Measurements from ENCODE around the gene CDH4.

DNA sequence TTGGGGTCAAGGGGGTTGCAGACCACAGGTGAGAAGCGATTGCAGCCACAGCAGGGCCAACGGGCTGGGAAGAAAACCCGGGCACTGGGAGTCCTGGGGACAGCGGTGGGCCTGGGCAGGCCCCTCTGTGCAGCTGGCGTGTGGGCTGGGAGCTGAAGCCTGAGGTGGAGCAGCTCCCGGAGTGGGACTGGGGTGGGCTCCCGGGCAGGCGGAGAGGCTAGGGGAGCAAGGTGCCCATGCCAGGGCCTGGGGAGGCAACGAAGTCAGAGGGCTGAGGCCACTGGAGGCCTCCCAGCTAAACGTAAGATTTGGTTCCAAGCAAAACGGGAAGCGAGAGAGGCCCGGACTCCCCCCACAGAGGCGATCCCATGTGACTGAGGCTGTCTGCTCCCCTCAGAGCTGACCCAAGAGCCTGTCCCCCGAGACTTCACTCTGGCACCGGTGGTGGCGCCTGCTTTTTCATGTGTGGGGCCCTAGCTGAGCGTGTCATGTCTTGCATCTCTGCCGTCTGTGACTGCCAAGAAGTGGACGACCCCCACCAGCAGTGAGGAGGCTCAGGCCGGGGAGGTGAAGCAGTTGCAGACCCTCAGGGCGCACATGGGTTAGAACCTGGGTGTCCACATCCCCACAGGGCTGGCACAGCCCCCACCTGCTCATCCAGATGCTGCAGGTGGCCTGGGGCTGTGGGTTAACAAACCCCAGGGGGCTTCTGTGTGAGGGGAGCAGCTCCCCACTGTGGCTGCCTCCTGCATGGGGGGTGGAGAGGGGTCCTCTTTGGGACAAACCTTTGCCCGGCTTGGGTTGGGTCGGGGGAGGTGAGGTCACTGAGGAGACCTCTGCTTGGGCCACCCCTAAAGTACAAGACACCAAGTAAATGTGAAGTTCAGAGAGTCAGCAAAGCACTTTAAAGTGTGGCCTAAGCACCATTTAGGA lies 601.3 kb downstream of the CDH4 start:
- TF ChIP-seq, protein P1, sequence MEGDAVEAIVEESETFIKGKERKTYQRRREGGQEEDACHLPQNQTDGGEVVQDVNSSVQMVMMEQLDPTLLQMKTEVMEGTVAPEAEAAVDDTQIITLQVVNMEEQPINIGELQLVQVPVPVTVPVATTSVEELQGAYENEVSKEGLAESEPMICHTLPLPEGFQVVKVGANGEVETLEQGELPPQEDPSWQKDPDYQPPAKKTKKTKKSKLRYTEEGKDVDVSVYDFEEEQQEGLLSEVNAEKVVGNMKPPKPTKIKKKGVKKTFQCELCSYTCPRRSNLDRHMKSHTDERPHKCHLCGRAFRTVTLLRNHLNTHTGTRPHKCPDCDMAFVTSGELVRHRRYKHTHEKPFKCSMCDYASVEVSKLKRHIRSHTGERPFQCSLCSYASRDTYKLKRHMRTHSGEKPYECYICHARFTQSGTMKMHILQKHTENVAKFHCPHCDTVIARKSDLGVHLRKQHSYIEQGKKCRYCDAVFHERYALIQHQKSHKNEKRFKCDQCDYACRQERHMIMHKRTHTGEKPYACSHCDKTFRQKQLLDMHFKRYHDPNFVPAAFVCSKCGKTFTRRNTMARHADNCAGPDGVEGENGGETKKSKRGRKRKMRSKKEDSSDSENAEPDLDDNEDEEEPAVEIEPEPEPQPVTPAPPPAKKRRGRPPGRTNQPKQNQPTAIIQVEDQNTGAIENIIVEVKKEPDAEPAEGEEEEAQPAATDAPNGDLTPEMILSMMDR (IDR thresholded peaks at IDR 0.05) = no peak
- TF ChIP-seq, protein P2, sequence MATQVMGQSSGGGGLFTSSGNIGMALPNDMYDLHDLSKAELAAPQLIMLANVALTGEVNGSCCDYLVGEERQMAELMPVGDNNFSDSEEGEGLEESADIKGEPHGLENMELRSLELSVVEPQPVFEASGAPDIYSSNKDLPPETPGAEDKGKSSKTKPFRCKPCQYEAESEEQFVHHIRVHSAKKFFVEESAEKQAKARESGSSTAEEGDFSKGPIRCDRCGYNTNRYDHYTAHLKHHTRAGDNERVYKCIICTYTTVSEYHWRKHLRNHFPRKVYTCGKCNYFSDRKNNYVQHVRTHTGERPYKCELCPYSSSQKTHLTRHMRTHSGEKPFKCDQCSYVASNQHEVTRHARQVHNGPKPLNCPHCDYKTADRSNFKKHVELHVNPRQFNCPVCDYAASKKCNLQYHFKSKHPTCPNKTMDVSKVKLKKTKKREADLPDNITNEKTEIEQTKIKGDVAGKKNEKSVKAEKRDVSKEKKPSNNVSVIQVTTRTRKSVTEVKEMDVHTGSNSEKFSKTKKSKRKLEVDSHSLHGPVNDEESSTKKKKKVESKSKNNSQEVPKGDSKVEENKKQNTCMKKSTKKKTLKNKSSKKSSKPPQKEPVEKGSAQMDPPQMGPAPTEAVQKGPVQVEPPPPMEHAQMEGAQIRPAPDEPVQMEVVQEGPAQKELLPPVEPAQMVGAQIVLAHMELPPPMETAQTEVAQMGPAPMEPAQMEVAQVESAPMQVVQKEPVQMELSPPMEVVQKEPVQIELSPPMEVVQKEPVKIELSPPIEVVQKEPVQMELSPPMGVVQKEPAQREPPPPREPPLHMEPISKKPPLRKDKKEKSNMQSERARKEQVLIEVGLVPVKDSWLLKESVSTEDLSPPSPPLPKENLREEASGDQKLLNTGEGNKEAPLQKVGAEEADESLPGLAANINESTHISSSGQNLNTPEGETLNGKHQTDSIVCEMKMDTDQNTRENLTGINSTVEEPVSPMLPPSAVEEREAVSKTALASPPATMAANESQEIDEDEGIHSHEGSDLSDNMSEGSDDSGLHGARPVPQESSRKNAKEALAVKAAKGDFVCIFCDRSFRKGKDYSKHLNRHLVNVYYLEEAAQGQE (IDR thresholded peaks at IDR 0.05; ENCODE audit: insufficient read depth in 1 of 2, low read depth in 2 of 2, low read length in 1 of 2) = no peak
- TF ChIP-seq POLR2AphosphoS5 (IDR thresholded peaks at IDR 0.05; ENCODE audit: low read depth, low read length) (no peak), SIN3A (IDR thresholded peaks at IDR 0.05; ENCODE audit: borderline replicate concordance, insufficient read depth, low read depth, low read length) (no peak), TCF7L2 (IDR thresholded peaks at IDR 0.05; ENCODE audit: low read depth, low read length) (no peak)
